Ishikawa (cell line): ENCODE measurements around the gene ACADL.

Source experiments
- CEBPB ChIP-seq: IDR thresholded peaks from 2 replicates; pipeline ENCODE4 v1.6.1; 2012
- EP300 ChIP-seq: IDR thresholded peaks from 2 replicates; pipeline ENCODE4 v1.6.1; 2012; ENCODE audit warnings: borderline replicate concordance
- FOXM1 ChIP-seq: IDR thresholded peaks from 2 replicates; pipeline ENCODE4 v1.6.1; 2012; ENCODE audit warnings: low read depth, borderline replicate concordance
- REST ChIP-seq: IDR thresholded peaks from 2 replicates; pipeline ENCODE4 v1.6.1; 2012; ENCODE audit warnings: low read depth, mild to moderate bottlenecking

DNA sequence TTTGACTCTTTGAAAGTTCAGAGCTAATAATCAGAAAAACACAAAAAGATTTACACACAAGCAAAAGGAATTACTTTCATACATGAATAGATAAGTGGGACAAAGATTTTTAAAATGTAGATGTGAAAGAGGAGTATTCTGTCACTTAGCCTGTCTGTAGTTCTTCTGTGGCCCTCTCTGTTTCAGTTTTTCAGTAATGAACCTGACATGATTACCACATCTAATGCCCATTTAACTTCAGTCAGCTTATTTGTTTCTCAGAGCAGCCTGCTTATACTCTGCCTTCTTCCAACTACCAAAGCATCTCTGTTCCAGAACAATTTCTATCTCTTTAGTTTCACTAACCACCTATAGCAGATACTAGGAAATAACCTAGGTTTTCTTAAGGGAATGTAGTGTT, 34.4 kb upstream of the ACADL start:
- TF ChIP-seq CEBPB (no peak), FOXM1 (no peak), EP300 (no peak), REST (no peak)
